K562 (cell line): ENCODE results near the gene ST6GAL1. TPM values are rescaled to one million over a fixed set of nuclear protein-coding genes. Genes with fewer than 3 reads are reported as not detected.

ENCODE experiments used
- ATAC-seq: fragments of 200-7000 bp; cut with Tn5 transposase; 3 replicates; pipeline ENCODE4 v1.9.1; 2020; ENCODE audit warnings: moderate library complexity
- BruUV-seq: library from RNA; stranded (reverse); fragments of 400-500 nt; replicated peaks from 2 replicates; lab custom pipeline; 2021; lab: Mats Ljungman, UMichigan
- CTCF ChIA-PET: fragments of 300-600 bp; formaldehyde crosslinking; extraction: SDS; loops from one replicate; lab custom pipeline; 2021; ENCODE audit warnings: low intra/inter-chr PET ratio; lab: Yijun Ruan, JAX
- POLR2A ChIA-PET: fragments of 300-600, 350-650 bp; sonication (Branson Sonifier 250); formaldehyde crosslinking; extraction: SDS; loops from one replicate; lab custom pipeline; 2021; ENCODE audit warnings: antibody characterized with exemption, inconsistent platforms; lab: Yijun Ruan, JAX
- DNase-seq, 4 experiments: peaks; one replicate each; pipeline versions ENCODE4 v3.0.0 to v3.0.0-alpha.2; 2011 to 2018; ENCODE audit warnings: low spot score in 3 of 4, mixed read lengths in 3 of 4; ENCODE audit errors: extremely low read depth in 1 of 4
- FAIRE-seq: peaks from 2 replicates; lab custom pipeline; 2011; peaks lifted over from hg19 to GRCh38; lab: Jason Lieb, UNC
- H2AFZ ChIP-seq: 2 replicates; pipeline ENCODE4 v1.6.0; 2011; ENCODE audit warnings: low read depth, low read length, control low read depth, inconsistent platforms
- H3K27ac ChIP-seq: fragments of 200-600 bp; 3 replicates; pipeline ENCODE4 v1.8.0; 2011; ENCODE audit warnings: low read depth, mild to moderate bottlenecking, control low read depth, inconsistent platforms, low read length, moderate library complexity, mixed read lengths; ENCODE audit errors: extremely low read depth
- H3K27me3 ChIP-seq, 2 experiments: fragments of 300-600 bp in 1 of 2; 2 replicates in 1 of 2; 3 replicates in 1 of 2; pipeline versions ENCODE4 v1.6.0 to v1.8.0; 2011; ENCODE audit warnings: inconsistent platforms in 2 of 2, low read length in 2 of 2, mild to moderate bottlenecking in 1 of 2, mixed read lengths in 1 of 2, moderate library complexity in 1 of 2; ENCODE audit not compliant: control insufficient read depth in 2 of 2, insufficient read depth in 2 of 2
- H3K36me3 ChIP-seq: fragments of 300-600 bp; 3 replicates; pipeline ENCODE4 v1.8.0; 2011; ENCODE audit warnings: mild to moderate bottlenecking, low read length, inconsistent platforms; ENCODE audit not compliant: control insufficient read depth, insufficient read depth
- H3K4me1 ChIP-seq, 2 experiments: fragments of 200-600 bp in 1 of 2; replicated peaks in 1 of 2; 2 replicates in 1 of 2; 3 replicates in 1 of 2; pipeline versions ENCODE4 v1.5.1 to v1.8.0; 2011; ENCODE audit warnings: inconsistent platforms in 2 of 2, low read length in 2 of 2, mild to moderate bottlenecking in 1 of 2, mixed read lengths in 1 of 2, moderate library complexity in 1 of 2; ENCODE audit not compliant: control insufficient read depth in 2 of 2, insufficient read depth in 2 of 2
- H3K4me2 ChIP-seq: 2 replicates; pipeline ENCODE4 v1.6.1; 2011; ENCODE audit warnings: low read length, control low read depth, inconsistent platforms, mixed read lengths; ENCODE audit not compliant: insufficient read depth
- H3K4me3 ChIP-seq: fragments of 200-600 bp; sonication (generic), shearing (Covaris generic); 2 replicates; pipeline ENCODE4 v1.5.1; 2016; ENCODE audit warnings: control low read depth, inconsistent platforms
- H3K79me2 ChIP-seq: fragments of 200-600 bp; 3 replicates; pipeline ENCODE4 v1.8.0; 2011; ENCODE audit warnings: low read length, inconsistent platforms; ENCODE audit not compliant: control insufficient read depth, insufficient read depth
- H3K9ac ChIP-seq, 2 experiments: 2 replicates each; pipeline versions ENCODE4 v1.6.0 to v1.6.1; 2011; ENCODE audit warnings: low read depth in 2 of 2, low read length in 2 of 2, control low read depth in 1 of 2, inconsistent platforms in 1 of 2, mild to moderate bottlenecking in 1 of 2, mixed read lengths in 1 of 2; ENCODE audit not compliant: insufficient read depth in 1 of 2
- H3K9me1 ChIP-seq: one replicate; pipeline ENCODE4 v1.6.0; 2011; ENCODE audit warnings: inconsistent platforms, mild to moderate bottlenecking, low read length, moderate library complexity; ENCODE audit not compliant: control insufficient read depth, insufficient read depth
- H3K9me3 ChIP-seq: replicated peaks from 2 replicates; pipeline ENCODE4 v1.5.1; 2011; ENCODE audit warnings: low read depth, low read length, inconsistent platforms; ENCODE audit not compliant: control insufficient read depth, insufficient read depth
- H4K20me1 ChIP-seq: replicated peaks from 2 replicates; pipeline ENCODE4 v1.6.1; 2011; ENCODE audit warnings: low read length, inconsistent platforms, mixed read lengths; ENCODE audit not compliant: control insufficient read depth, insufficient read depth
- HDAC6 ChIP-seq: IDR thresholded peaks from 2 replicates; pipeline ENCODE4 v1.6.1; 2012; ENCODE audit warnings: low read depth, mild to moderate bottlenecking, control low read depth, inconsistent platforms, low read length, moderate library complexity
- IRF9 ChIP-seq: fragments of 450-650 bp; IDR thresholded peaks from 2 replicates; pipeline ENCODE4 v1.6.1; 2016; ENCODE audit warnings: missing biosample characterization, missing genetic modification characterization
- KLF6 ChIP-seq: fragments of 250-450 bp; sonication (Bioruptor Pico); IDR thresholded peaks from 2 replicates; pipeline ENCODE4 v1.4.0; 2020; ENCODE audit warnings: mild to moderate bottlenecking, moderate library complexity, borderline replicate concordance
- TEAD1 ChIP-seq, 2 experiments: fragments of 450-650 bp in 1 of 2; sonication (generic) in 1 of 2; formaldehyde crosslinking; IDR thresholded peaks; 2 replicates each; pipeline versions ENCODE4 v1.4.0 to v1.8.0; 2020 to 2022; ENCODE audit warnings: mild to moderate bottlenecking in 2 of 2, missing genetic modification reagents in 1 of 2
- ZNF12 ChIP-seq: sonication (generic); formaldehyde crosslinking; IDR thresholded peaks from 2 replicates; pipeline ENCODE4 v1.4.0; 2020; ENCODE audit warnings: mild to moderate bottlenecking, missing genetic modification reagents
- ZNF644 ChIP-seq: fragments of 200-800 bp; sonication (Bioruptor generic); IDR thresholded peaks from 2 replicates; pipeline ENCODE4 v1.6.1; 2016; ENCODE audit warnings: low read depth, missing genetic modification characterization, missing compliant biosample characterization
- WGBS: fragments of 100-300 bp; shearing (Covaris generic); methylation state at CpG from one replicate; pipeline ENCODE4 v1.1.6; 2016; ENCODE audit warnings: low coverage, mixed read lengths; ENCODE audit not compliant: insufficient coverage; ENCODE audit errors: missing lambda C conversion rate; 5-methylcytosine and 5-hydroxymethylcytosine counted together
- in situ Hi-C: fragments of 300-500 bp; cut with MboI; formaldehyde crosslinking; loops from 4 replicates; pipeline ENCODE4 v1.15.0; 2018; ENCODE audit warnings: inconsistent platforms, mixed read lengths
- intact Hi-C: fragments of 100-400 bp; cut with micrococcal nuclease; formaldehyde crosslinking; loops from 2 replicates; pipeline ENCODE4 v1.14.2; 2022
- polyA plus RNA-seq, 8 experiments: library from polyadenylated mRNA; depleted of rRNA in 4 of 8; stranded (reverse) in 5 of 8; unstranded in 3 of 8; fragments of >200 nt; fragmentation: Nextera tagmentation in 2 of 8; fragmentation: Illumina TruSeq in 1 of 8; extraction: Ambion mirVana in 2 of 8; extraction: Trizol in 1 of 8; gene quantifications; 2 replicates each; pipeline versions ENCODE4 v1.2.1 to v1.2.3, GENCODE V29; 2011 to 2014; ENCODE audit warnings: inconsistent platforms in 1 of 8, missing spikeins in 1 of 8
- total RNA-seq, 7 experiments: library from RNA; depleted of rRNA in 6 of 7; stranded (reverse); fragments of >200 nt in 6 of 7; fragmentation: Illumina TruSeq in 2 of 7; extraction: Trizol in 2 of 7; gene quantifications; 2 replicates each; pipeline versions ENCODE4 v1.2.1 to v1.2.3, GENCODE V29; 2011 to 2021; ENCODE audit warnings: low replicate concordance in 1 of 7
- TF ChIP-seq, protein P1 (sequence below): fragments of 450-650 bp; IDR thresholded peaks from 2 replicates; pipeline ENCODE4 v1.6.1; 2016; ENCODE audit warnings: mild to moderate bottlenecking

The ST6GAL1 gene
- total and polyA plus RNA-seq, 9 of the 15 experiments (the other 6 are each of a cell fraction or from before 2014, with no cell fraction given) = 31.9 to 145 (median 71.0) TPM

DNA sequence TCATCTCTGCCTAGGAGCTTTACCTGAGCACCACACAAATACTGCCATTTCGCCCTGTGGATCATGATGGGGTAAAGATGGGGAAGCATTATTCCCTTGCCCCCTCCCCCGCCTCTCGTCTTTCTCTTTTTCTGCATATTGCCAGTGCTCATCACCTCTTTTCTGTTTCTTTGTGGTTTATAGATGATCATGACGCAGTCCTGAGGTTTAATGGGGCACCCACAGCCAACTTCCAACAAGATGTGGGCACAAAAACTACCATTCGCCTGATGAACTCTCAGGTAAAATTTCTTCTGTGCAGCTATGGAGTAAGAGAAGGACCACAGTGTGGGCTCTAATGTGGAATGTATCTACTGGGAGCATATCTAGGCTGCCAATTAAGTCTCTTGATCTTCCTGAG, 120.7 kb downstream of the ST6GAL1 start:
- H3K4me2 ChIP-seq = no peak overlapping the region
- ChIA-PET POLR2A (no interaction called here), CTCF (no interaction called here)
- H3K27ac ChIP-seq = no peak overlapping the region
- intact Hi-C loops = no loop called here
- ATAC-seq (no peak), DNase-seq (no peak), FAIRE-seq (no peak)
- peaks cover 7% of the 10 kb centered on the region; the same call in 2 of the 3 replicates for H3K79me2 ChIP-seq
- H4K20me1 ChIP-seq = no peaks in the 10 kb centered on the region
- H3K9me1 ChIP-seq = no peaks in the 10 kb centered on the region
- no peak overlapping the region for H2AFZ ChIP-seq
- BruUV-seq = no TSS peak
- H3K27me3 ChIP-seq = no peaks in the 10 kb centered on the region
- H3K9ac ChIP-seq = no peak overlapping the region
- peaks cover 40% of the 10 kb centered on the region; the same call in 2 of the 3 replicates for H3K36me3 ChIP-seq
- H3K4me3 ChIP-seq = no peak overlapping the region
- TF ChIP-seq TEAD1 (CRISPR knock-in tag; IDR thresholded peaks at IDR 0.05) = no peak
- TF ChIP-seq KLF6 (CRISPR knock-in tag) = no peak
- no peak for TF ChIP-seq ZNF644 (tag)
- TF ChIP-seq HDAC6 = no peak
- TF ChIP-seq IRF9 (tag) = no peak
- TF ChIP-seq, protein P1, sequence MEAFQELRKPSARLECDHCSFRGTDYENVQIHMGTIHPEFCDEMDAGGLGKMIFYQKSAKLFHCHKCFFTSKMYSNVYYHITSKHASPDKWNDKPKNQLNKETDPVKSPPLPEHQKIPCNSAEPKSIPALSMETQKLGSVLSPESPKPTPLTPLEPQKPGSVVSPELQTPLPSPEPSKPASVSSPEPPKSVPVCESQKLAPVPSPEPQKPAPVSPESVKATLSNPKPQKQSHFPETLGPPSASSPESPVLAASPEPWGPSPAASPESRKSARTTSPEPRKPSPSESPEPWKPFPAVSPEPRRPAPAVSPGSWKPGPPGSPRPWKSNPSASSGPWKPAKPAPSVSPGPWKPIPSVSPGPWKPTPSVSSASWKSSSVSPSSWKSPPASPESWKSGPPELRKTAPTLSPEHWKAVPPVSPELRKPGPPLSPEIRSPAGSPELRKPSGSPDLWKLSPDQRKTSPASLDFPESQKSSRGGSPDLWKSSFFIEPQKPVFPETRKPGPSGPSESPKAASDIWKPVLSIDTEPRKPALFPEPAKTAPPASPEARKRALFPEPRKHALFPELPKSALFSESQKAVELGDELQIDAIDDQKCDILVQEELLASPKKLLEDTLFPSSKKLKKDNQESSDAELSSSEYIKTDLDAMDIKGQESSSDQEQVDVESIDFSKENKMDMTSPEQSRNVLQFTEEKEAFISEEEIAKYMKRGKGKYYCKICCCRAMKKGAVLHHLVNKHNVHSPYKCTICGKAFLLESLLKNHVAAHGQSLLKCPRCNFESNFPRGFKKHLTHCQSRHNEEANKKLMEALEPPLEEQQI = no peak
- TF ChIP-seq ZNF12 = no peak
- WGBS = 96% methylated on average over 5 of the region's 5 CpGs
- in situ Hi-C loops = no loop called here
- peaks cover 5% of the 10 kb centered on the region for H3K9me3 ChIP-seq
- H3K4me1 ChIP-seq = no peaks in the 10 kb centered on the region
